Stimulated activated CD4-positive, alpha-beta T cell treated with anti-CD3 and anti-CD28 coated beads, Interleukin-15, amount 100 ng/mL, for 48 hours (primary cell): ENCODE data around the gene LARGE1.

Experiments
- DNase-seq, 2 donors: peaks; one replicate each; pipeline ENCODE4 v3.0.0-alpha.2; 2020; ENCODE audit warnings: low read depth in 2 of 2

Gene LARGE1

DNA sequence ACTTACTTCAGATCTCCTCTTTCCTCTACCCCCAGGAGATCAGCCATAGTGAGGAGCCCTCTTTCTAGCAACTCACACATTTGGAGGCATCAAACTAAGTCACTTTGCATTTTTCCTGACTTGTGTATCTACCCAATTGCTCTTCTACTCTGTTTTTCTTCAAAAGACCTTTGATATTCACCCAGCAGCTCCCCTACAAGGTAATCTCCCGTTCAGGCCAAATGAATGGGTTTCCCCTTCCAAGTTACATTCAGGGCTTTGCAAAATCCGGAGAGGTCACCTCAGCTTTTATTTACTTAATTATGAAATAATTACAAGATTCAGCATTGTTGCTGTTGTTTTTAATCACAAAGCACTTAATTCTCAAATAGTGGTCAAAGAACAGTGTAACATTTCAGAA lies 6.1 kb downstream of the LARGE1 start:
- no peak for DNase-seq

DNA sequence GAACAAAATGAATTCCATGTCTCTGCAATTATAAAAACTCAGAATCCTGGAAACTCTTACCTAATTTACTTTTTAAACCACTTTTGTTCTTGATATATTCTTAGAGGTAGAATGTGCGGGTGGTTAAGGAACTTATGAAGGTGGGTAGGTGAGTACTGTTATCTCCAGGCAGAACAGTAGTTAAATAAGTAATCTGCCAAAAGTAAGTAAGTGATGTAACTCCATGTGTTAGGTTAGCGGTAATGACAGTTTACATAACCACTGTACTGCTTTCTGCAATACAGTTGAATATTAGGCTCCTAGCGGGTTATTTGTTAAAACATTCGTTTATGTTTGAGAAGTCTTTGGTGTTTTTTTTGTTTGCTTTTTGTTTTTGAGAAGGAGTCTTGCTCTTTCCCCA lies 7.1 kb downstream of the LARGE1 start:
- DNase-seq: no peak

DNA sequence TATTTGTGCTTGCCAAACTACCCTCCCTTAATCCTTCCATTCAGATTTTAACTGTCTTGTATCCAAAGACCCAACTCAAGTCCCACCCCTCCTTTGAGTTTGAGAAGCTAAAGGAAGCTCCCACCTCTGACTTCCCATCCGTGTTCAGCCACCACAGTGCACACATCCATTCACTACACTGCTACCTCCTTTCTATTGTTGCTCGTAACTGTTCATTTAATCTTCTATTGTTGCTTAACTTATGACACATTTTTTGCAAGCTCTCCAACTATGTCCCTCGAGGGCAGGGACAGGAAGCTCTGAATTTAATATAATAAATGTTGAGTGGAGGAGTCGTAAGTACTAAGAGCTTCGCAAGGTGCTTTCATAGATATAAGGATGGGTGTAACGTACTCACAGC lies 10.4 kb downstream of the LARGE1 start:
- DNase-seq: no peak

DNA sequence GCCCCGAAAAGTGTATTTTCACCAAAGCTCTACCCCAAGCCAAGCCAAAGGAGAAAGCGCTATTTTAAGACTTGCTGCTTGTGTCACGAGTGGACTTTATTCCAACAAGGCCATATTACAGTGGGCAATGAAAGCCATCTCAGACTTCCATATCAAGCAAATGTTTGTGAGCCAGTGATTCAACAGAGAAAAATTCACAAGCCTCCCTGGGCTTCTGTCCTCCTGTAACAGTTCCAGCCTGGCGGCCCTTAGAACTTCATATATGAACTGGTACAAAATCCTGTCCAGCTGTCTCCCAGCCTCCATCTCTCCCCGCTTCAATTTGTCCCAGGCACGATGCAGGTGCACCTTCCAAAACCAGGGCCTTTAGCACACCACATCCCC lies 11.2 kb downstream of the LARGE1 start:
- no peak for DNase-seq

DNA sequence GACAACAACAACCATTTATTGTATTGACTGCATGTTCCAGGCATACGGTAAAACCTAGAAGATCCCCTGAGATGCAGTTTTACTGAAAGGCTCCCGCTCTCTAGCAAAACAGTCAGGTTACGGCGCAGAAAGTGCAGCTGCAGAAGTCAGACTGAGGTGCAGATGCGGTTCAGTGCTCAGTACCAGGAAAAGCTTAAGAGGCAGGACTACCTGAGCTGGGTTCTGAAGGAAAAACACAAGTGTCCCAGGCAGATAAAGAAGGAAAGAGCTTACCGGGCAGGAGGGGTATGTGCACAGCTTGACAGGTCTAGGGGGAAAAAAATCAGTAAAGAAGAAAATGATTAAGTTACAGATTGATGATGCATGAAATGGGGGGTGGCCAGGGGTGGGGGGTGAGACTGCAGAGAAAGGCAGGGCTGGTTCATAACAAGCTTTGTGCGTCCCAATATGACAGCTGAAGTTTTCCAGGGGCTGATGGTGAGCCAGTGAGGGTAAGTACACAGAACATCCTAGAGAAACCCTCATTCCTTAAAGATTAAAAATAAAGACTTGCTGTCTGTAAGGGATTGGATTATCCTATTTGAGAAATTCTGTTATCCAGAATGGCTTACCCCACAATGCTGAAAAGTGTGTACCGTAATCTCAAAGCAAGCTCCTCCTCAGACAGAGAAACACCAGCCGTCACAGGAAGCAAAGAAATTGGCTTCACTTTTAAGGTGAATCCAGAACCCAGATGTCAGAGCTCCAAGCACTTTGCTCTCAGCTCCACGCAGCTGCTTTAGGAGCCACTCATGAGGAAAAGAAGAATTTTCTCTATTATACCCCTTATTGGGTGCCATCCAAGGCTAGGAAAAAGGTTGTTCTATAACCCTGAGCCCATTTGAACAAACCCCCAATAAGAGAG lies 11.9 kb downstream of the LARGE1 start:
- DNase-seq: no peak

DNA sequence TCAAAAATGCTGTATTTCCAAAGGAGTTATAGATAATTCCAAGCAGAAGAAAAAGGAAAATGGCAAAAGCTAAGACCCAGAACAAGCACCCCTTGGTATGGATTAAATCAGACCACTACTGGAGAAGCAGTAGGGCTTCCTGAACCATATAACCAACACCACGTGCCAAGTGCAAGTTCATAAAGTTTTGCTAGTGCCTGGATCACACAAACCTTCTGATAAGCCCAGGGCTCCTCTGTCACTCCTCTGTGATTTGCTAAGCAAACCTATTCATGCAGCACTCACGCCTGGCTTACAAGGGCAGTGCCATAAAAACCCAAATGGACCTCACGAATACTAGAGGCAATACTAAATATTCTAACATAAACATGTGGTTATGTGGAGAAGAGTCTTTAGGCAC lies 13.3 kb downstream of the LARGE1 start:
- no peak for DNase-seq

DNA sequence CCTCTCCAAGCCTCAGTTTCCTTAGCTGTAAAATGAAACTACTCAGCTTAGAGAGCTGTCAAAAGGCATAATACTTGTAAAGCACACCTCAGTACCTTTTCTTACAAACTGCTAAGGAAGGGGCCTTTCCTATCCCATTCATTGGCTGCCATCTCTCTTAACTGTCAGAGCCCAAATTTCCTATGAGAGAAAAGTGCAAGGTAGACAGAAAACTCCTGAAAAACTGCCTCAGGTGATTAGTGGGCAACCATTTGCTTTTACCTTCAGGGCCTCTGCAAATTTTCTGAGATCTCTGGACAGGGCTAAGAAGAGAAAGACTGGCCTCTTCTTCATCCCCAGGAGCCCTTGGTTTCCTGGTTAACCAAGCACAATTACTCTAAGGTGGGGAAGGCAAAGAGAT lies 13.8 kb downstream of the LARGE1 start:
- DNase-seq: no peak

DNA sequence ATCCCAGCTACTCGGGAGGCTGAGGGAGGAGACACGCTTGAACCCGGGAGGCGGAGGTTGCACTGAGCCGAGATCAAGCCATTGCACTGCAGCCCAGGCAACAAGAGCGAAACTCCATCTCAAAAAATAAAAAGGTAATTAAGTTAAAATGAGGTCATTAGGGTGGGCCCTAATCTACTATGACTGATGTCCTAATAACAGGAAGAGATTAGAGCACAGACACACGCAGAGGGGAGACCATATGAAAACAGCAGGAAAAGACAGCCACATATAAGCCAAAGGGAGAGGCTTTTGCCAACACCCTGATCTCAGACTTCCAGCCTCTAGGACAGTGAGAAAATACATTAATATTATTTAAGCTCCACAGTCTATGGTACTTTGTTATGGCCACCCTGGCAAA lies 17.3 kb downstream of the LARGE1 start:
- no peak for DNase-seq

DNA sequence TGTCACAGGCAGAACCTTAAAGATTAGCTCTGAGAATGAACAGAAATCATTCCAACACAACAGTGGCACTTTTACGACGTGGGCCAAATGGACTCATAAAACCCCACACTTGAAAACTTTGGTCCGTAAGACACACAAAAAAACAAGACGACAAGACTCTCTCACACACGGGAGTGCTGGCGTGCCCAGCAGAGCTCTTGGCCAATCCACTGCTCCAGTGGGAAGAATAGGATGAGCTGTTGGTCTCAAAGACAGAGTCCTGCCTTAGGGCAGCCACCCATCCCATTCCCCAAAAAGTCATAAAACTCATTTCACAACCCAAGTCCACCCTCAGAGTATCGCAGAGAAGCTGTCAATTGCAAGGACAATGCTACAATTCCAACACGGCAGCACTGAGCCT lies 18.2 kb downstream of the LARGE1 start:
- no peak for DNase-seq

DNA sequence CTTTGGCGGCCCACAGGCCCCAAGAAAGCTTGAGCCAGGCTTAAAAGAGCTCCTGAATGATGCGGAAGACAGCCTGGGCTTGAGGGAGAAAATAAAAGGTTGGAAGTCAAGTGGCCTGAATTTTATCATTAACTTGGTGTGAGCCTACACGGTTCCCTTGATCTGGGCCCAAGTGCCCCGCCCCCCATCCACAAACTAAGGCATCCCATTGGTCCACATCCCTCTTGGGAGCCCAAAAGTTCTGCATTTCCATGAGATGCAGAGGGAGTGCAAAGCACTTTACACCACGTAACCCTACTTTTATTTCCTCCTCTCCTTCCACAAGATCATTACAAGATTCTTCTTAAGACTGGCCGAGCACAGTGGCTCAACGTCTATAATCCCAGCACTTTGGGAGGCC lies 22.2 kb downstream of the LARGE1 start:
- no peak for DNase-seq

DNA sequence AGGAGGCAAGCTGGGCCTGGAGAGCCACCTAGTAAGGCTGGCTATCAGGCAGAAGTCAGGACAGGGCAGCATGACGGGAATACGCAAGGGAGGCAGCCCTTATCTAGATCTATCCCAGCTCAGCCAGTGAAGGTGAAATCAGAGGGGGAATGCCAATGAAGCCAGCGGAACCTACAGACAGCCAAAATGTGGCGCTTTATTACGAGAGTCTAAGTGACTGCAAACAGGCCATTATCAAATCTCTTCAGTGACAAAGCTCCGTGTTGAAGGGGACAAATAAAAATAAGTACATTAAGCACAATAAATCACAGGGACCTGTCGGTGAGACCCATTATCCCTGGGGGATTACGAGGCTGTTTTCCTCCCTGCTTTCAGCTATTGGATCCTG lies 22.8 kb downstream of the LARGE1 start:
- no peak for DNase-seq

DNA sequence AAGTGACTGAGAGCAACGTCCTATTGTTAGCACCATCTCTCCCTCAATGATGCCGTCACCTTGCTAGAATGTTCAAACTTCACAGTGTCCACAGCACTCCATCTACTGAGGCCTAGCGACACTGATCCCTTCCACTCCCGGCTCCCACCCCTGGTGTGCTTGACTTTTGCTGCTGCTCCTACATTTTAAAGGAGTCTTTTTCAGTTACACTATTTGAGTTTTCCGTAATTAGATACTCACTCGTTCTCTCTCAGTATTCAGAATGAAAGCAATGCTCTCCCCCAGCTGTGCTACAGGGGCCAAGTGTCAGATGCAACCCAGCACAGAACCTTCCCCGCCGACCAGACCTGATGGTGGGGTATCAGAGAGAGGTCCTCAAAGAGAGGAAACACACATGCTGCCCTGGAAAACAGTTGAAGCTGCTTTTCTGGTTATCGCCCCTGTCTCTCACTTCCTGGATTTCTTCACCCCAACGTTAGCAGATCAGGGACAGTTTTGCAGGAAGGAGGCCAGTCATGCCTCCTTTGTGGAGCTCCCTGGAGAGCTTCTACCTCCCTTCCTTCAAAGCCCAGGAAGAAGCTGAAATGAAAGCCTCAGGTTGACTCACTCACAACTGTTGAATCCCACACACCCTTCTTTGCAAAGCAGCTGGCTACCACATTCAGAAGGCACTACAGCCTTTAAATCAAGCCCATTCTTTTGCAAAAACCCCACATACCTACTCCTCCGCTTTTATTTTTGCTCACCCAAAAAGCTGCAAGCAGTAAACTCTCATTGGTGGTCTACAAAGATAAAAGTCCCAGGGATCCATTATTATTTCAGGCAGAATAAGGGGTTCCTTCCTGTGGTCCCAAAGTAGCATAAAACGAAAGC lies 23.5 kb downstream of the LARGE1 start:
- no peak for DNase-seq

DNA sequence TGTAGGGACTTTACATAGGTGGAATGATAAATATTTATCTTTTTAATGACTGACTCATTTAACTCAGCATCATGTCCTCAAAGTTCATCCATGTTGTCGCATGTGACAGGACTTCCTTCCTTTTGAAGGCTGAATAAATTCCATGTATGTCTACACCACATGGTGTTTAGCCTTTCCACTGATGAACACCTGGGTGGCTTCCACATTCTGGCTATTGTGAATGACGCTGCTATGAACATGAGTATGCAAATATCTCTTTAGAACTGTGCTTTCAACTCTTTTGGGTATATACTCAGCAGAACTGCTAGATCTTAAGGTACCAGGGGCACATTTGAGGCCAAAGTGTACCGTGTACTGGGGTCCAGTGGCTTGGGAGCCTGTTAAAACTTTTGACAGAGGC lies 24.1 kb downstream of the LARGE1 start:
- no peak for DNase-seq

DNA sequence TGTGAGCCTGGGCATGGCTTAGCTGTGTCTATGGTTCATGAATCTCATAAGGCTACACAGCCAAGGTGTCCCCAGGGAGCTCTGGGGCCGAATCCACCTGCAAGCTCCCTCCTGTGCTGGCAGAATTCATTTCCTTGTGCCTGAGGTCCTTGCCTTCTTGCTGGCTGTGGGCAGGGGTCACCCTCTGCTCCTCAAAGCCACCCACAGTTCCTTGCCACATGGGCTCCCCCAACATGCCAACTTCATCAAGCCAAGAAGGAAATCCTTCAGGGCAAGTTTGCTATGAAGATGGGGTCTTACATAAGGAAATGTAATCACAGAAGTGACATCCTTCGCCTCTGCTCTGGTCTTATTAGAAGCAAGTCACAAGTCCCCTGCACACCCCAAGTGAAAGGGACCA lies 24.8 kb downstream of the LARGE1 start:
- DNase-seq: no peak

DNA sequence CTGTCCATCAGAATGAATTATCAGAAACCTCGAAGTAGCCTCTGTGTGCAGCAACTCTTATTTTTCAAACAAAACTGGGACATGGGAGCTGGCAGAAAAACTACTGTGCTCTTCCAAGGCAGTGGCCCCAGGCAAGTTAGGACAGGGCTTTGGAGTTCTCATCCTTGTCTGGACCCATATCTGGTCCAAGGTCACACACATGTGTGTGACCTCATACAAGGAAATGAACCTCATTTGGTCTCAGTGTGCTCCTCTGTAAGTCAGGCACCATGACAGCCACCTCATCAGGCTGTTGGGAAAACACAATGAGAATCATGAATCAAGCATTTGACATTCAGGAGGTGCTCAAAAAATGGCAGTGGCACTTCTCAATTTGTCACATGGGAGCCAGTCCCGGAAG lies 25.8 kb downstream of the LARGE1 start:
- DNase-seq: no peak

DNA sequence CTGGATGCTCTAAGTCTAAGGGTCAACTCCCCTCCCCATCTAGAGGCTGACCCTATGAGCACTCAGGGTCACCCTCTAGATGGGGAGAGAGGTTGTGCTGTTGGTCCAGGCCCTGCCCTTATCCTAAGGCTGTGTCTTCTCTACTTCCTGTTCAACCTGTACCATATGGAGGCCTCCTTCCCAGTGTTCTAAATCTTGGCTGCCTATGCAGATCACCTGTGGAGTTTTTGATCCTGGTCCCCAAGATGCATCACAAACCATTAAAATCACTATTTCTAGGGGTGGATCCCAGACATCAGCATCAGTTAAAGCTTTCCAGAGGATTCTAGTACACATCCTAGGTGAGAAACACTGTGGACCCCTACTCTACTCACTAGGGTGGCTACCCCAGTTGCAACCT lies 26.2 kb downstream of the LARGE1 start:
- DNase-seq: no peak

DNA sequence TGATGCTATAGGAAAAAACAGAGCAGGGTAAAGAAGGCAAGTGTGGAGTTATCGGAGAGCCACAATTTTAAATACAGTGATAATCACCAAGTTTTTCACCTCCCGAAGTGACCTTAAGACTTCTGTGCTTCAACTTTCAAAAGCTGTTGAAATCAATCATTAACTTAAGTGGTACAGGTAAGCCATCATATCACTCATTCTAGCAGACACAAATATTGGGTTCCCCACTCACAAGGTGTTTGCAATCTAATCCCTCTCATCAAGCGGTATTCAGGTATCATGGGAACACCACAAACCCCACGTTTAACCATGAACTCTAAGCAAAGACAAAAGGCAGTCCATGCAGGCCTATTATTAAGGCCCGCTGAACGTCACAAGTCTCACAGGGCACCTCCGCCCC lies 26.8 kb downstream of the LARGE1 start:
- no peak for DNase-seq

DNA sequence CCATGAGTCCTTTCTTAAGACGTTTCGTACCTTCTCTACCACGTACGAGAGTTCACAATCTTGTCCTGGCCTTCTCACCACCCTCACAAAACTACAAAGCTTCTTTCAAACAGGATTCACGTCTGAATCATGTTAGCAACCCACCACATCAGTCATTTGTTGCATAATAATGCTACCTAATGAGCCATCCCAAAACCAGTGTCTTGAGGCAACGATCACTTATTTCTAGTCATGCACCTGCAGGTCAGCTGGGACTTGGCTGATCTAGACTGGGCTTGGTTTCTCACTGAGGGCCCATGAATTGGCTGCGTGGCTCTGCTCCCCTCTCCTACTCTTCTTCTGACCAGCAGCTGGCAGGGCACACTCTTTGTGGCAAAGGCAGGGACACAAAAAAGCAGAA lies 28.3 kb downstream of the LARGE1 start:
- DNase-seq: no peak

DNA sequence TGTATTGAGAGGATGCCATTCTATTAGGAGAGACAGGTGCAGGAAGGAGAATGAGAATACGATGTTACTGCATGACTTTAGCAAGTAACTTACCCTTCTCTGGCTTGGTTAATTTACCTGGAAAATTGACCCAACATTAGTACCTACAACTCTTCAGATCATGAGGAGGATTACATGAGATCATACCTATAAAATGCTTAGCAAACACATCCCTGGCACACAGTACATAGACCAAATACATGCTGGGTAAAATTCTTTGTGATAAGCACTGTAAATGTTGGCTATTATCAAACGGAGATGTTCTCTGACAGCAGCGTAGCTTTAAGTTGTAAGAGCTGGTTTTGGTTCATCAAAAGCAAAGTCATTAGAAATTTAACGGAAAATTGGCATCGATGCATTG lies 28.8 kb downstream of the LARGE1 start:
- DNase-seq: no peak

DNA sequence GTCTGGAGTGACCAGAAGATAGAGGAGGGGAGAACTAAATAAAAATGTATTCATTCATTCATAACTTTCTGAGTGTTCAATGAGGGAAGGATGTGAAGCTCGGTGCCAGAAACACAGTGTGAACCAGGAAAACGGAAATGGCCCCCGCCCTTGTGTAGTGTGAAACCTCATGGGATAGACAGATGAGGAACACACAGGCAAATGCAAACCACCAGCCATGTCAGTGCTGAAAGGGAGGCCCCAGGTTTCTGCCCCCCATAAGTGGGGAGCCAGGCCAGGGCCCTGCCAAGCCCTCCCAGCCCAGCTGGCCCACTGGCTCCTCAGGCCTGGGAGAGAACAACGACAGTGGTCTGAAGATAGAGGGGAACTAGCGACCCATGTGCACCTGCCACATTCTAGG lies 30.5 kb downstream of the LARGE1 start:
- no peak for DNase-seq

DNA sequence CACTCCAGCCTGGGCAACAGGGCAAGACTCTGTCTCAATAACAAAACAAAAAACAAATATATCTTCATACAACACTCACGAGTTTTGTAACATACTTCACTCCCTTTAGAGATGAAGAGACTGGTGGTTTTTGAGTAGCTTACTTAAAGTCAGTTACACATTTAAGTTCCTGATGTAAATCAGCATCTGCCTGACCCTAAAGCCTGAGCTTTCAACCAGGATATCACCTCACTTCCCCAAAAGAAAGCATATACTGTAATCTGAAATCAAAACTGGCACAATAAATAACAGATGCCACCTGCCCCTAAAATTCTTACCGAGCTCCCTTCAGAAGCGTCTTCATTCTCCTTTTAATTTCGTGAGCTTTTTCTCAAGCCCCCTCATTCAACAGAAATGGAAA lies 31.5 kb downstream of the LARGE1 start:
- DNase-seq: no peak

DNA sequence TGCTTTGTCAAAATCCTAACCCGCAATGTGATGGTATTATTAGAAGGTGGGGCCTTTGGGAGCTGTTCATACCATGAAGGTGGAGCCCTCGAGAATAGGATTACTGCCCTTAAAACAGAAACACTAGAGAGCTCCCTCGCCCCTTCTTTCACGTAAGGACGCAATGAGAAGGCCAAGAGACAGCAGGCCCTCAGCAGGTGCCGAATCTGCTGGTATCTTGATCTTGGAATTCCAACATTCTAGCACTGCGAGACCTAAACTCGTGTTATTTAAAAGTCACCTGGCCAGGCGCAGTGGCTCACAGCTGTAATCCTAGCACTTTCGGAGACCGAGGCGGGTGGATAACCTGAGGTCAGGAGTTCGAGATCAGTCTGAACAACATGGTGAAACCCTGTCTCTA lies 33.1 kb downstream of the LARGE1 start:
- no peak for DNase-seq

DNA sequence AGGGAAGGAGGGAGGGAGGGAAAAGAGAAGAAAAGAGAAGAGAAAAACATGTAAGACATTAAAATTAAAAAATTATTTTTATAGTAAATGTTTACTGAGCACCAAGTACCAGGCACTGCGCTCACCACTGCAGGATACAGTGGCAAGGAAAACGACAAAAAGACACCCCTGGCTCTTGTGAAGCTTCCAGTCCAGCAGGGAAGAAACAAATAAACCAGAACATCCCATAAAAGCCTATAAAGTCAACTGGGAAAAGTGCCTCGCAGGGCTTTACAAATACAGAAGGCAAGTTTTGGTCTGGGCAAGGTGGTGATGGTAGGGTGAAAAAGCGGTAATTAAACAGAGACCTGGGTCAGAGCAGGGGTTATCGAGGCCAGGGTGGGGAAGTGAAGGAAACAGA lies 33.6 kb downstream of the LARGE1 start:
- DNase-seq: no peak
